IPS DF 4.7 (cell line): Measurements from ENCODE around the gene SECISBP2.
"Not testable (repeated sequence)": the region's sequence is repeated elsewhere in the genome, so short reads cannot be mapped to it uniquely, and the experiment has no call there.

Experiments
- DNase-seq: peaks from one replicate; pipeline ENCODE4 v3.0.0-alpha.2; 2013; ENCODE audit warnings: low spot score; ENCODE audit errors: extremely low read depth

The SECISBP2 gene

GRCh38 chr9:89318123-89319014, at the start of gene SECISBP2:
Gene SECISBP2, plus strand, starts transcription at chr9:89318500. Its CDS starts 77 bp downstream, at chr9:89318577.
- peak; percentile 60 for DNase-seq

GRCh38 chr9:89273528-89274279, 44.6 kb upstream of the SECISBP2 start:
- no peak for DNase-seq

GRCh38 chr9:89274838-89275237, 43.5 kb upstream of the SECISBP2 start:
- no peak for DNase-seq

GRCh38 chr9:89276040-89276439, 42.3 kb upstream of the SECISBP2 start:
- not testable (repeated sequence) for DNase-seq

GRCh38 chr9:89277043-89277442, 41.3 kb upstream of the SECISBP2 start:
- DNase-seq, result no peak

- no peak for DNase-seq
These were observed 40.8 kb upstream of the SECISBP2 start for GRCh38 chr9:89277454-89277853.

- DNase-seq, result no peak
These were observed 39.7 kb upstream of the SECISBP2 start for GRCh38 chr9:89278551-89278950.

- peak; percentile 49 for DNase-seq
These were observed 39.1 kb upstream of the SECISBP2 start for GRCh38 chr9:89278997-89279739.

- DNase-seq, result no peak
These were observed 37.2 kb upstream of the SECISBP2 start for GRCh38 chr9:89281106-89281505.

GRCh38 chr9:89282248-89282968, 35.9 kb upstream of the SECISBP2 start:
- DNase-seq, result not testable (repeated sequence)

- DNase-seq, result no peak
These were observed 34.2 kb upstream of the SECISBP2 start for GRCh38 chr9:89284076-89284475.

- no peak for DNase-seq
These were observed 26.6 kb upstream of the SECISBP2 start for GRCh38 chr9:89291741-89292140.

- DNase-seq, result no peak
These were observed 25.3 kb upstream of the SECISBP2 start for GRCh38 chr9:89293014-89293413.

GRCh38 chr9:89295400-89295799, 22.9 kb upstream of the SECISBP2 start:
- DNase-seq, result no peak

GRCh38 chr9:89301996-89302395, 16.3 kb upstream of the SECISBP2 start:
- not testable (repeated sequence) for DNase-seq

- no peak for DNase-seq
These were observed 14.1 kb upstream of the SECISBP2 start for GRCh38 chr9:89304020-89304833.

- no peak for DNase-seq
These were observed 13.5 kb upstream of the SECISBP2 start for GRCh38 chr9:89304834-89305188.

GRCh38 chr9:89305868-89306267, 12.4 kb upstream of the SECISBP2 start:
- no peak for DNase-seq

- DNase-seq, result no peak
These were observed 9.1 kb upstream of the SECISBP2 start for GRCh38 chr9:89309166-89309565.
